GM19463 (cell line): ENCODE results near the gene LPA.
"Not testable (repeated sequence)": the region's sequence is repeated elsewhere in the genome, so short reads cannot be mapped to it uniquely, and the experiment has no call there.

ENCODE experiments used
- ATAC-seq: cut with Tn5 transposase; IDR thresholded peaks from one replicate; pipeline ENCODE4 v1.9.1; 2021; ENCODE audit warnings: mild to moderate bottlenecking, moderate library complexity; ENCODE audit not compliant: unreplicated experiment

Gene LPA

DNA sequence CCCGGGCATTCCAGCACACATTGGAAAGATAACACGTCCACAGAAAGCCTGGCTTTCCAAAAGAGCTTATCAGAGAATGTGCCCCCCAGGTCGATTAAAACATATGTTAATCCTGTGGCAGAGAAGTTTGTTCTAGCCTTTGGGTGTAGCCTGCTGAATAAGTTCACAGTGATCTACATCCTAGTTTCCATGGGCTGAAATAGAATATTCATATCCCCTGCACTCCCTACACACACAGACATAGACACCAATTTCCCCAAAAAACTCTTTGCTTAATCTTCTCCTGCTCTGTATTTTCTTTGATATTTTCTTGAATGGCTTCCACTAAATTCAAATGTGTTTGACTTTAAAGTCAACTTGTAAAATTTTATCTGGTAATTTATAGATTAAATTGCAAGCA is 1.6 kb downstream of the LPA start:
- no peak for ATAC-seq

DNA sequence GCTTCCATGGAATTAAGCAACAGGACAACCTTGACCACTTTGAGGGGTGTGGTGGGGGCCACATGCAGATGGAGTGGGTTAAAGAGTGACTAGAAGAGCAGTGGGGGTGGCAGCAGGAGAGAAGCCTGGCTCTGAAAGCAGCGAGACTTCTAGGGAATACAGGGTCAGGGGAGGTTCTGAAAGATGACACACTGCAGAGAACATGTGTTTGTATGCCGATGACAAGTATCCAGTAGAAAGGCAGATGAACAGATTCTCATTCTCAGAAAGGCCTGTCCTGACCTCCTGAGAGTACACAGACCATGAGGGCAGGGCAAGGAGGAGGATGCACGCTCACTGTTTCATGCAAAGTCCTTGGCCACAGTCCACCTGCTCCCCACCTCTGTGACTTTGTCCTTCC is 2.9 kb downstream of the LPA start:
- no peak for ATAC-seq

DNA sequence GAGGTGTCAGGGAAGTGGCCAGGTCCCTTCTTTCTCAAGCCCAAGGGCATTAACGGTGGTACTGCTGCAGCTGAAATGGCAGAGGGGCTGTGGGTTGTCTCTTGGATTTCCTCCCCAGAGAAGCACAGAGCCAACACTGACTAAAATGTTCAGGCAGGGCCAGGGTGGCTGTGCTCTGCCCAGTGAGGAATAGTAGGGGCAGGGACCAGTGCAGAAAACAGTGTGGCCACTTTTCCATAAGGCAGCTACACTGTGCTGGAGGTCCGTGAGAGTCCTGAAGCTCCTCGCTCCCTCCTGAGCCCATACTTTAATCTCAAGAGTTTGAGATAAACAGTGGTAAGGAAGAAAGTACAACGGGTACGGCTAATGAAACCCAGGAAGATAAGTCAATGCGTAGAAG is 4.5 kb downstream of the LPA start:
- no peak for ATAC-seq

DNA sequence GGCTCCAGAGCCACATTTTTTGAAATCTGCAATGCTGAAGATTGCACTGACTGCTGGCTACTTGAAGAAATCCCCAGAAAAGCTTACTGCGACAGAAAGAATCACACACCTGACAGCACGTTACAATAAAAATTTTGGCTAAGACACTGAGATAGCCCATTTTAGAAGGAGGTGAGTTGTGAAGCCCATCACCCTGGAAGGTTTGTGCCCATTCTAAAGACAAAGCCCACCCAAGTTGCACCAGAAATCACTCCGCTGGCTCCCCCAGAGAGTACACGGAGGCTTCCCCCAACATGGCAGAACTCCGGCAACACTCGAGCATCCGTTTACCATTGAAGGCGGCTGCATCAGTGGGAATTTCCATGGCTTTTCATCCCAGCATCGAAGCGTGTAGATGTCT is 29.4 kb downstream of the LPA start:
- no peak for ATAC-seq

DNA sequence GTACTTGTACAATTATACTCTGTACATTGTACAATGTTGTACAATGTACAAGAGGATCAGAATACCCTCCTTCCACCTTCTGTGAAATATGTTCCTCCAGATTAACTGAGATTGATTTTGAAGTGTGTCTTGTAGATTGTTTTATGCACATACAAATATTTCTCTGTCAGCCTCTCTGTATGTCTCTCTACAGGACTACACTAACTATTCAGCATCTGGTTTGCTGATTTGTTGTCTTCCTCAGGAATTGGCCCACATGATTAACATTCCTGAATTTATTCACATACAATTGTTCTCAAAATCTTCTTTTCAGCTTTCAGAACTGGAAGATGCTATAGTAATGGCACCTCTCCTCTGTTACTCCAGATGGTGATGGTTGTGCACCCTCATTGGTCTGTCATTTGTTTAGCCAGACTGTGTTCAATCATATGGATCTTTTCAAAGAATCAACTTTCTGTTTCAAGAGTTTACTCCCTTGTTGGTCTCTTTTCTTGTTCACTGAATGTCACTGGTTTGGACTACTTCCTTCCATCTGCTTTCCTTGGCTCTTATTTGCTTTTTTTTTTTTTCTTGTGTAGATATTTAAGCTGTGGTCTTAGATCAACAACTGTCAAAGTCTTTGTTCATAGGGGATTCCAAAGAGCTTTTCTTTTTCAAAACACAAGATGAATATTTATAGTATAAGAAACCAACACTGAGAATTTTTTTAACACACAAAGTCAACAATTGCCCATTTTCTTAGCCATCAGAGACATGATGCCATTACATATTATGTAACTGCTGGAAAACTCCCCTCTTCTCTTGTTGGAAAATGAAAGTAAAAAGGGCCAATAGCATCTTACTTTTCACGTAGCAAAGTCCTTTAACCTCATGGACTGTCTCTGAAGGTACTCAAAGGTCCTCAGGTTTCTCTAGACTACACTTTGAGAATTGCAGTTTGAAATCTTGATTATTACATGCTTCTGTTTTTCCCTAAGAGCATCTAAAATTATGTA is 67.9 kb downstream of the LPA start:
- ATAC-seq = no peak

DNA sequence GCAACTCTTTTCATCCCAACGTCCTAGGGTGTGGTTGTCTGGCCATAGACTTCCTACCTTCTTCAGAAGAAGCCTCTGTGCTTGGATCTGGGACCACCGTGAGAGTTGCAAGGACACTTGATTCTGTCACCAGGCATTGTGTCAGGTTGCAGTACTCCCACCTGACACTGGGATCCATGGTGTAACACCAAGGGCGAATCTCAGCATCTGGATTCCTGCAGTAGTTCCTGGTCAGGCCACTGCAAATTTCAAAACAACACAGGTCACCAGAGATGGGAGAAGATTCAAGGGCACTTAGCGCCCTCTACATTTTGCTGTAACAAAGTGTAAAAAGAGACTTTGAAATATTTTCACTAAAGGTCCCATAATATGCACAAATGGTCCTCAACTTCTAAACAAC is 68.8 kb downstream of the LPA start:
- ATAC-seq = not testable (repeated sequence)

DNA sequence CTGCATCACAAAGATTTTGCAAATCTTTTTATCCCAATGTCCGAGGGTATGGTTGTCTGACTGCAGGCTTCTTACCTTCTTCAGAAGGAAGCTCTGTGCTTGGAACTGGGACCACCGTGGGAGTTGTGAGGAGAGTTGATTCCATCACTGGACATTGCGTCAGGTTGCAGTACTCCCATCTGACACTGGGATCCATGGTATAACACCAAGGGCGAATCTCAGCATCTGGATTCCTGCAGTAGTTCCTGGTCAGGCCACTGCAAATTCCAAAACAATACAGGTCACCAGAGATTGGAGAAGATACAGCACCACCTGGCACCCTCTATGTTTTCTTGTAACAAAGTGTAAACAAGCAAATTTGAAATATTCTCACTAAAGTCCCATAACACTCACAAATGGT is 77.7 kb downstream of the LPA start:
- ATAC-seq = no peak

DNA sequence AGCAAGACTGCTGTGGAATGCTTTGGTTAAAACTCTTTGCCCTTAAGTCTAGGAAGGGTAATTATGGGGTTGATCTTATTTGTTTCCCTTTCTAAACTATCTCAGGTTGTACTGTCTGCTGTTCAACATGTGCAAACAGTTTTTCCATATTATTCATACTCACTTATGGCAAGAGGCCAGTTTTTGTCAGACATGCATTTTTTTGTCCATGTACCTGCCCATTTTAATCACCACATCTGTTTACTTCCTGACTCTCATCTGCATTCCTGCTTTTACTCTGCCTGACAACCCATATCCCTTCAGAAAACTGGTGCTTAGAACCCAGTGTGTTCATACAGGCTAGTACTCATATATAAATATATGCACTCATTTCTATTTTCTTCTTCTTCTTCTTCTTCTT is 80.3 kb downstream of the LPA start:
- no peak for ATAC-seq

DNA sequence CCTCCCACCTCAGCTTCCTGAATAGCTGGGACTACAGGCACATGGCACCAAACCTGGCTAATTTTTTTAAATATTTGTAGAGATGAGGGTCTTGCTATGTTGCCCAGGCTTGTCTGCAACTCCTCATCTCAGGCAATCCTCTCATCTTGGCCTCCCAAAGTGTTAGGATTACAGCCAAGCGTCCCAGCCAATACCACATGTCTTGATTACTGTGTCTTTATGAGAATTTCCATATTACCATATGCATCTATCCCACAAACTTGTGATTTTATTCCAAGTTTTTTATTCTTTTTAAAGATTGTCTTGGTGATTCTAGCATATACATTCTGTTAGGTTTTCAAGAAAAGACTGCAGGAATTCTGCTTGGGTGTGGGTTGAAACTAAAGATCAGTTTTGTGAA is 82.7 kb downstream of the LPA start:
- no peak for ATAC-seq

DNA sequence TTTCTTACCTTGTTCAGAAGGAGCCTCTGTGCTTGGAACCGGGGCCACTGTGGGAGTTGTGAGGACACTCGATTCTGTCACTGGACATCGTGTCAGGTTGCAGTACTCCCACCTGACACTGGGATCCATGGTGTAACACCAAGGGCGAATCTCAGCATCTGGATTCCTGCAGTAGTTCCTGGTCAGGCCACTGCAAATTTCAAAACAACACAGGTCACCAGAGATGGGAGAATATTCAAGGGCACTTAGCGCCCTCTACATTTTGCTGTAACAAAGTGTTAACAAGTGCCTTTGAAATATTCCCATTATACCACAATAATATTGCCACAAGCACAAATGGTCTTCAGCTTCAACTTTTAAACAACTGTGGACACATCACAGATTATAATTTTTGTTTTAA is 85.6 kb downstream of the LPA start:
- not testable (repeated sequence) for ATAC-seq

DNA sequence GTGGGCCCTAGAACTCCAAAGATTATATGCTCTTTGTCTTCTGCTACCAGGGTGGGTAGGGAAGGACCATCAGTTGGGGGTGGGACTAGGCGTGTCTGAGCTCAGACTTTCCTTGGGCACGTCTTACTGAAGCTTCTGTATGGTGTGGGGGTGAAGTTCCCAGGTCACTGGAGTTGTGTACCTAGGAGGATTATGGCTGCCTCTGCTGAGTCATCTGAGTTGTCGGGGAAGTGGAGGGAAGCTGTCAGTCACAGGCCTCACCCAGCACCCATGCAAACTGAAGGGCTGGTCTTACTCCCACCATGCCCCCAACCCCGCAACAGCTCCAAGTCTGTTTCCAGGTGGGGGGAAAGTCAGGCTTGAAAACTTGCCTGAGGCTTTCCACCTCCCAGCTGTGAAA is 90.1 kb downstream of the LPA start:
- no peak for ATAC-seq

DNA sequence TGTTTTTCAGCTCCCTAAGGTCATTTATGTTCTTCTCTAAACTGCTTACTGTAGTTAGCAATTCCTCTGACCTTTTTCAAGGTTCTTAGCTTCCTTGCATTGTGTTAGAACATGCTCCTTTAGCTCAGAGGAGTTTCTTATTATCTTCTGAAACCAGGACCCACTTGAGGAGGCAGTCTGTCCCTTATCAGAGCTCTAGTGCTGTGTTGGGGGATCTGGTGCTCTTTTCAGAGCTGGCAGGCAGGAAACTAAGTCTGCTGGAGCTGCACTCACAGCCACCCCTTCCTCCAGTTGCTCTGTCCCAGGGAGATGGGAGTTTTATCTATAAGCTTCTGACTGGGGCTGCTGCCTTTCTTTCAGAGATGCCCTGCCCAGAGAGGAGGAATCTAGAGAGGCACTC is 92.9 kb downstream of the LPA start:
- ATAC-seq = not testable (repeated sequence)

DNA sequence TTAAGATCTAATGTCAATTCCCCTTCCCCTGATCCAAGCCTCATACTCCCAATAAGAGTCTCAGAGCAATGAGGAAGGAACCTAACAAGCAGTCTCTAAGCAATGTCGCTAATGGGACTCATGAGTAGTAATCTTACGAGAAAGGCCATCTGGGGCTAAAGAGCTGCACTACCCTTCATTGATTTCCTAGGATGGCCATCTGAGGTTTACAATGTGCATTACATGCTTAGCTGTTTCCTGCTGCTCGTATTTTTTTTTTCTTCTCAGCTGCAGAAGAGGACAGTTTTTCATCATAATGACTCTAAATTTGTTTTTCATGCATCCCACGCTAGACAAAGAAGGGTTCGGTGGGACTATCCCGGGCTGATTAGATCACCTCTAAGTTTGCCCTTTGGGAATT is 119.3 kb downstream of the LPA start:
- no peak for ATAC-seq

DNA sequence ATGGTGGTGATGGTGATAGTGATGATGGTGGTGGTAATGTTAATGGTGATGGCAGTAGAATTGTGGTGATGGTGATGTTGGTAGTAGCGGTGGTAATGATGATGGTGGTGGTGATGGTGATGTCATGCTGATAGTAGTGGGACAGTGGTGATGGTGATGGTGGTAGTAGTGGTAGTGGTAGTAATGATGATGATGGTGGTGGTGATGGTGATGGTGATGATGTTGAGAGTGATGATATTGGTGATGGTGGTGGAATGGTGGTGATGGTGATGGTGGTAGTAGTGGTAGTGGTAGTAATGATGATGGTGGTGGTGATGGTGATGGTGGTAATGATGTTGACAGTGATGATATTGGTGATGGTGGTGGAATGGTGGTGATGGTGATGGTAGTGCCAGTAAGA is 128.8 kb downstream of the LPA start:
- ATAC-seq = no peak

DNA sequence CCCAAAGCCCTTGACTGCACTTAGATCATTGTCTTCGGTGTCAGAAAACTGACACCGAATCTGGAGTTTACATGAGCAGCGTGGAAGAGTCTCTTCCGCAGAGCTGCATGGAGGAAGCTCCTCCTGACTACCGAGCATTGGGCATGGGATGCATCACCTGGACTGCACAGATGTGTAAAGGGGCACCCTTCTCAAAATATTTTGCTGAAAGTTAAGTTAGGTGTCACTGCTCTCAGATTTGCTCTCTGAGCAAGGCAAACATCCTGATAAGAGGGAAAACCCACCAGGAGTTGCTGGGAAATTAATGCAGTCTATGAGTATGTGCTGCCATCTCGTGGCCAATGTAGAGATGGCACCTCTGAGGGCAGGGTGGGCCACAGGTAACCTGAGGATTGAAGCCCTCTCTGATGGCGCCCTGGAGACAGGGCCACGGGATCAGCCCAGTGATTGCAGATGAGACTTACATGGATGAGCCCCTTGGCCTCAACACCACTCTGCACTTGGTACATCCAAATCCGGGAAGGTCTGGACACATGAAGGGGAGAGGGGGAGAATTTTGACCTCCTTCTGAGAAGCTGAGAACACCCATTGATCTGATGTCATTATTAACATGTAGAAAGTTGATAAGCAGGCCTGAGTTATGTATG is 129.9 kb downstream of the LPA start:
- ATAC-seq = peak; percentile 82

DNA sequence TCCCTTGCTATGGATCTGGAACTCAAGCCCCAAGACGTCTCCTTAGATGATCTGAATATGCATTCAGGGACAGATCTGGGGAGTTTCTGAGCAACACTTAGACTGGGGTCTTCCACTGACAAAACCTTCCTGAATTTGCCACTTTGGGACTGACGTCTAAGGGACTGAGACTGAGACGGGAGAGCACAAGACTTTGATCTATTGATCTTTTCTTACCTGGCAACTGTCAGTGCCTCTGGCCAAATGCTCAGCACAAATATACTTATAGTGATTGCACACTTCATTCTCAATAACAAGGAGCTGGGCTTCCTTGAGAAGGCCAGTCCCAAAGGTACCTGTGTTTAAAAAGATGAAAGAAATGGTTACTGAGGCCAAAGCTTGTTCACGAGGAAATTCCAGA is 131.8 kb downstream of the LPA start:
- ATAC-seq = no peak

DNA sequence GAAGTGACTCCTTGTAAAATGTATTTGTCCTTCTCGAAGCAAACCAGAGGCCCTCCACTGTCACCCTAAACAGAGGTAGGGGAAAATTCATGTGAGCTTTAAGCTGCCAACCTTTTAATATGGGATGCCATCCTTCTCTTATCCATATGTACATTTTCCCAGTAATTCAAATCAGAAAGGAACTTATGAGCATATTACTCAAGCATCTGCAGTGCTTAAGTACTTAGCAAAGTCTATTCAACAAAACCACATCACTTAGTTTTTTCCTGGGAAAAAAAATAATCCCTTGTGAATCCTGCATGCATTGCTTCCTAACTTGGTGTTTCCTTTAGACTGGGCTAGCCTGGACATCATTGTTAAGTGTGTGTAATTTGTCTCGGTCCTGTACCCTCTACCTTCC is 132.2 kb downstream of the LPA start:
- ATAC-seq = no peak

DNA sequence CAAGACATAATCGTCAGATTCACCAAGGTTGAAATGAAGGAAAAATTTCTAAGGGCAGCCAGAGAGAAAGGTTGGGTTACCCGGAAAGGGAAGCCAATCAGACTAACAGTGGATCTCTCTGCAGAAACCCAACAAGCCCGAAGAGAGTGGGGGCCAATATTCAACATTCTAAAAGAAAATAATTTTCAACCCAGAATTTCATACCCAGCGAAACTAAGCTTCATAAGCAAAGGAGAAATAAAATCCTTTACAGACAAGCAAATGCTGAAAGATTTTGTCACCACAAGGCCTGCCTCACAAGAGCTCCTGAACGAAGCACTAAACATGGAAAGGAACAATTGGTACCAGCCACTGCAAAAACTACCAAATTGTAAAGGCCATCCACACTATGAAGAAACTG is 134.6 kb downstream of the LPA start:
- ATAC-seq = not testable (repeated sequence)

DNA sequence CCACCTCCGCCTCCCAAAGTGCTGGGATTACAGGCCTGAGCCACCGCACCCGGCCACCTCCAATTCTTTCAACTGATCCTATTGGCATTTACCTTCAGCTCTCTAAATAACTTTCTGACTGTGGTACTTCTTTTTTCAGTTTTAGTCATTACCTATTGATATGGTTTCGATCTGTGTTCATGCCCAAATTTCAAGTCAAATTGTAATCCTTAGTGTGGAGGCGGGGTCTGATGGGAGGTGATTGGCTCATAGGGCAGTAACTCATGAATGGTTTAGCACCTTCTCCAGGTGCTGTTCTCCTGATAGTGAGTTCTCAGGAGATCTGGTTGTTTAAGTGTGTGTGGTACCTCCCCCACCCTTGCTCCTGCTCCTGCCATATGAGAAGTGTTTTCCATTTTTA is 140.9 kb downstream of the LPA start:
- peak; percentile 34 for ATAC-seq

DNA sequence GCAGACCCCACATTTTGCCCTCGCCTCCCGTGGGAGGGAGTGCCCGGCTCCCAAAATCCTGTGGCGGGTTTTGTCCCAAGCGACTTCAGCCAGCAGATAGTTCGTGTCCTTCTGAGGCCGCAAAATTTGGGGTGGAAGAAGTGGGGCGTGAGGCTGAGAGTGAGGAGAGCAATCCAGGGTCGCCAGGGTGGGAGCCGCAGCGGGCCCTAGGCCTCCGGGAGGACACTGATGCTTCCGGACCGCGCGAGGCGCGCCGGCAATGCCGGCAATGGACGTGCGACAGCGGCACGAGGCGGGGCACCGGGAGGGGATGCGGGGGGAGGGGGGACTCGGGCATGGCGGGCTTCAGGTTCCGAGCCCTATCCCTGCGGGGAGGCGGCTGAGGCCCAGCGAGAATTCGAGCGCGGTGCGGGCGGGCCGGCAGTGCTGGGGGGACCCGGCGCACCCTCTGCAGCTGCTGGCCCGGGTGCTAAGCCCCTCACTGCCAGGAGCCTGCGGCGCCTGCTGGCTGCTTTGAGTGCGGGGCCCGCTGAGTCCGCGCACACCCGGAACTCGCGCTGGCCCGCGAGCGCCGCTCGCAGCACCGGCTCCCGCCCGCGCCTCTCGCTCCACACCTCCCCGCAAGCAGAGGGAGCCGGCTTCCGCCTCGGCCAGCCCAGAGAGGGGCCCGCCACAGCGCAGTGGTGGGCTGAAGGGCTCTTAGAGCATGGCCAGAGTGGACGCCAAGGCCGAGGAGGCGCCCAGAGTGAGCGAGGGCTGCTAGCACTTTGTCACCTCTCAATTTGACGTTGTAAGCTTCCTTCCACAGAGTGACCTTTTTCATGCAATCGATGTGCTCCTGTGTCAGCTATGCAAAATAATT is 143.8 kb downstream of the LPA start:
- peak; percentile 61 for ATAC-seq

DNA sequence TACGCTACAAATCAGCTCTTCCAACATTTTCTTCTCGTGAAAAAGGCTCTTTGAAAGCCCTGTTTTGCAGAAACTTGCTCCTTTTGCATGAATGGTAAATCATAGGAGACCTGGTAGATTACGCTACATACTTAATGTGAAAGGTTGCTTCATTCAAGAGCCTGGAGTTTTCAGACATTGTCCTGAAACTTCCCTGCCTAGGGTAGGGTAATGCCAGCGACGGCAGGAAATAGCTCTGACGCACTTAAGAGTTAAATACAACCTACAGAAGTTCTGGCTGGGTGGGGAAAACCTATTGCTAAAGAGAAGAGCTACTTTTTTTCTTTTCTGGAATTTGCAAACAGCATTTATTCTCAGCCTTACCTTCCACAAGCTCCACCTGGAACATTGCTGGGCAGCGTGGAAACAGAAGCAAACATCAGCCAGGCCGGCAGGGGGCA is 144.5 kb downstream of the LPA start:
- ATAC-seq = peak; percentile 85
